ENCODE results near the gene C4BPB.

The C4BPB gene

DNA sequence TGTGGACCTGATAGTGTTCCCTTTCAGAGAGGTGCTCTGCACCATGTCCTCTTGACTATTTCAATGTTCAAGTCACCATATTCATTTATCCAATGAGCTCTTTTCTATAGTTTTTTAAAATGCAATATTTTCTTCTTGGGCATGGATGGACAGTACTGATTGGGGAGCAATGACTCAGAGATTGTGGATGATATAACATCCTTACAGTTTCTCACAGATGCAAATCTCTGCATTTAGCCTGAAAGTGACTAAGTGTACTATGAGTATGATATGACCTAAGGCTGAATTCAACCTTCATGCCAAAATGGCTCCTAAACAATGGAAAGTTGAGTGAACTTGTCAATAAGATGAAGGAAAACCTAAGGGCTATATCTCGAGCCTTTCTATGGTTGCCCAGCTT lies 51.9 kb downstream of the C4BPB start:
- no peak for DNase-seq (ENCODE audit: low read depth)

DNA sequence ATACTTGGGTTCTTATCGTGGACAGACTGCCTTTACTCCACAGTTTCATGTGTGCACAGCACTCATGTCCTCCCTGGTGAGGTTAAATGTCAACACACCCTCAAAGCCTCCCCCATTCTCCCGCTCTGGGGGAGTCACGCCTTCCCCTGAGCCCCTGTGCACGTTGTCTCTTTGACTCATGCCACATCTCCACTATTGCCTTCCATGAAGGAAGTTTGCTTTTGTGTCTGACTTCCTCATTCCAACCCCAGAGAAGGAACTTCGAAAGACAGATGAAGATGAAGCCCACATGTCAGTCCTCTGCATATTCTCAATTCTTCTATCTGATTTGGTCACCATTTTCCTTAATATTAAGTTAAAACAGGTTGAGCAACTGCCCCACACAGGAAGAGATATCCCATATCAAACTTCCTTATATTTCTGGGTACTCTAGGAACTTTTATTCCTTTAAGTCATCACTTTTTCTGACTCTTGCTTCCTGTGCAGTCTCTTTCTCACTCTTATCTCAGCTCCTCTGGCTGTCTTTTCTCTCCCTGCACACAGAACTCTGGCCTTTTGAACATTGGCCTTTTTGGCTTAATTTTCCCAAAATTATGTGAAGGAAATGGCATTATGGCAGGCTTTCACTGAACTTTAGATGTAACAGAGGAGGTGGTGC lies 56.9 kb downstream of the C4BPB start:
- DNase-seq (ENCODE audit: low read depth): no peak

Data from activated T-cell treated with anti-CD3 and anti-CD28 coated beads for 1 hour (primary cell).